Measurements from ENCODE around the gene OR52I2. TPM values are rescaled to one million over a fixed set of nuclear protein-coding genes. Genes with fewer than 3 reads are reported as not detected.

OR52I2 gene
- total RNA-seq, 1 experiment from 2014 or later: not detected

- BruUV-seq (replicated peaks): no TSS peak
- intact Hi-C loops (cut with micrococcal nuclease; ENCODE audit: unreplicated experiment): loop anchor here (10.0 kb wide), 1 partner anchor 455 kb away; no protein-coding TSS in a partner anchor
- Histone ChIP-seq H3K9me3 (ENCODE audit: low read depth, low read length, poor library complexity, severe bottlenecking) (no peaks in the 10 kb centered on the region), H3K4me1 (ENCODE audit: insufficient read depth, low read length, poor library complexity, severe bottlenecking) (no peaks in the 10 kb centered on the region), H3K4me3 (ENCODE audit: low read depth, low read length, poor library complexity, severe bottlenecking) (no peak overlapping the region), H3K27me3 (replicated peaks; ENCODE audit: insufficient read depth, low read depth, low read length, poor library complexity) (peaks cover 9% of the 10 kb centered on the region), H3K36me3 (ENCODE audit: insufficient read depth, low read length, poor library complexity, severe bottlenecking) (no peaks in the 10 kb centered on the region), H3K27ac (ENCODE audit: low read depth, low read length, poor library complexity, severe bottlenecking) (no peak overlapping the region)
- TF ChIP-seq EZH2 (IDR thresholded peaks at IDR 0.05; ENCODE audit: borderline replicate concordance, low read depth, low read length, poor library complexity, severe bottlenecking): no peak
- TF ChIP-seq CTCF (conservative IDR thresholded peaks at IDR 0.05; ENCODE audit: low read depth, low read length): no peak
- POLR2A ChIA-PET (ENCODE audit: low non-redundant PET): no interaction called here
- CTCF ChIA-PET: no interaction called here
- DNase-seq (ENCODE audit: low spot score): no peak
These were observed 58.4 kb downstream of the OR52I2 start for GRCh38 chr11:4639931-4640330.

- Histone ChIP-seq H3K4me1 (ENCODE audit: insufficient read depth, low read length, poor library complexity, severe bottlenecking) (no peaks in the 10 kb centered on the region), H3K27me3 (replicated peaks; ENCODE audit: insufficient read depth, low read depth, low read length, poor library complexity) (peaks cover 9% of the 10 kb centered on the region), H3K27ac (ENCODE audit: low read depth, low read length, poor library complexity, severe bottlenecking) (no peak overlapping the region), H3K9me3 (ENCODE audit: low read depth, low read length, poor library complexity, severe bottlenecking) (no peaks in the 10 kb centered on the region), H3K36me3 (ENCODE audit: insufficient read depth, low read length, poor library complexity, severe bottlenecking) (no peaks in the 10 kb centered on the region), H3K4me3 (ENCODE audit: low read depth, low read length, poor library complexity, severe bottlenecking) (no peak overlapping the region)
- intact Hi-C loops (cut with micrococcal nuclease; ENCODE audit: unreplicated experiment): no loop called here
- no peak for TF ChIP-seq CTCF (conservative IDR thresholded peaks at IDR 0.05; ENCODE audit: low read depth, low read length)
- no peak for TF ChIP-seq EZH2 (IDR thresholded peaks at IDR 0.05; ENCODE audit: borderline replicate concordance, low read depth, low read length, poor library complexity, severe bottlenecking)
- no peak for DNase-seq (ENCODE audit: low spot score)
- CTCF ChIA-PET: no interaction called here
- POLR2A ChIA-PET (ENCODE audit: low non-redundant PET): no interaction called here
- BruUV-seq (replicated peaks): no TSS peak
These were observed 60.0 kb downstream of the OR52I2 start for GRCh38 chr11:4641501-4641900.

GRCh38 chr11:4642043-4642442 is 60.5 kb downstream of the OR52I2 start:
- H3K9me3 ChIP-seq (ENCODE audit: low read depth, low read length, poor library complexity, severe bottlenecking): no peaks in the 10 kb centered on the region
- BruUV-seq (replicated peaks): no TSS peak

More at GRCh38 chr11:4642043-4642442, 60.5 kb downstream of the OR52I2 start:
- ChIA-PET POLR2A (ENCODE audit: low non-redundant PET) (no interaction called here), CTCF (no interaction called here)
- Histone ChIP-seq H3K27ac (ENCODE audit: low read depth, low read length, poor library complexity, severe bottlenecking) (no peak overlapping the region), H3K36me3 (ENCODE audit: insufficient read depth, low read length, poor library complexity, severe bottlenecking) (no peaks in the 10 kb centered on the region), H3K27me3 (replicated peaks; ENCODE audit: insufficient read depth, low read depth, low read length, poor library complexity) (peaks cover 9% of the 10 kb centered on the region), H3K4me3 (ENCODE audit: low read depth, low read length, poor library complexity, severe bottlenecking) (no peak overlapping the region), H3K4me1 (ENCODE audit: insufficient read depth, low read length, poor library complexity, severe bottlenecking) (no peaks in the 10 kb centered on the region)
- DNase-seq (ENCODE audit: low spot score): no peak
- TF ChIP-seq CTCF (conservative IDR thresholded peaks at IDR 0.05; ENCODE audit: low read depth, low read length) (no peak), EZH2 (IDR thresholded peaks at IDR 0.05; ENCODE audit: borderline replicate concordance, low read depth, low read length, poor library complexity, severe bottlenecking) (no peak)
- intact Hi-C loops (cut with micrococcal nuclease; ENCODE audit: unreplicated experiment): no loop called here

Other genes starting within 250 kb of the OR52I2 start
- not detected in 2 replicates for gene OR52B4, start 213.4 kb upstream of the OR52I2 start, total RNA-seq (2021)
- gene TRIM21, start 188.0 kb upstream of the OR52I2 start, total RNA-seq (2021): 5.0 and 5.5 TPM in 2 replicates
- not detected in 2 replicates for gene OR52K2, start 132.4 kb upstream of the OR52I2 start, total RNA-seq (2021)
- gene OR52K1, start 99.1 kb upstream of the OR52I2 start, total RNA-seq (2021): not detected in 2 replicates
- gene OR52M1, start 36.6 kb upstream of the OR52I2 start, total RNA-seq (2021): not detected in 2 replicates
- gene OR52I1, start 12.3 kb downstream of the OR52I2 start, total RNA-seq (2021): not detected in 2 replicates
- gene TRIM68, start 26.5 kb downstream of the OR52I2 start, total RNA-seq (2021): 5.7 and 7.1 TPM in 2 replicates
- not detected in 2 replicates for gene OR51D1, start 55.7 kb downstream of the OR52I2 start, total RNA-seq (2021)
- gene OR51E1, start 62.2 kb downstream of the OR52I2 start, total RNA-seq (2021): not detected in 2 replicates
- not detected in 2 replicates for gene OR51E2, start 116.1 kb downstream of the OR52I2 start, total RNA-seq (2021)
- gene MMP26, start 123.0 kb downstream of the OR52I2 start, total RNA-seq (2021): not detected in 2 replicates
- gene OR51F1, start 188.2 kb downstream of the OR52I2 start, total RNA-seq (2021): not detected in 2 replicates
- gene OR52R1, start 222.6 kb downstream of the OR52I2 start, total RNA-seq (2021): not detected in 2 replicates
- not detected in 2 replicates for gene OR51F2, start 239.6 kb downstream of the OR52I2 start, total RNA-seq (2021)

All from A673 (cell line).